Gastrocnemius medialis (tissue), 4 donors: ENCODE measurements around the gene FAM210A.

Source experiments
- POLR2A ChIP-seq, 2 donors: fragments of 450-650 bp; IDR thresholded peaks; one replicate each; pipeline ENCODE4 v1.6.1; 2017; ENCODE audit warnings: antibody characterized with exemption in 2 of 2, mild to moderate bottlenecking in 2 of 2, moderate library complexity in 2 of 2
- TF ChIP-seq, protein P1 (sequence below), 5 experiments: fragments of 450-650 bp in 3 of 5; fragments of 200-600 bp in 2 of 5; sonication (generic) in 2 of 5; IDR thresholded peaks in 4 of 5; conservative IDR thresholded peaks in 1 of 5; 1 replicate in 4 of 5; 2 replicates in 1 of 5; pipeline ENCODE4 v1.5.1; 2016 to 2019; ENCODE audit warnings: antibody characterized with exemption in 5 of 5, mild to moderate bottlenecking in 3 of 5, moderate library complexity in 3 of 5

GRCh38 chr18:13633700-13634099 lies 92.7 kb downstream of the FAM210A start:
- TF ChIP-seq, protein P1, sequence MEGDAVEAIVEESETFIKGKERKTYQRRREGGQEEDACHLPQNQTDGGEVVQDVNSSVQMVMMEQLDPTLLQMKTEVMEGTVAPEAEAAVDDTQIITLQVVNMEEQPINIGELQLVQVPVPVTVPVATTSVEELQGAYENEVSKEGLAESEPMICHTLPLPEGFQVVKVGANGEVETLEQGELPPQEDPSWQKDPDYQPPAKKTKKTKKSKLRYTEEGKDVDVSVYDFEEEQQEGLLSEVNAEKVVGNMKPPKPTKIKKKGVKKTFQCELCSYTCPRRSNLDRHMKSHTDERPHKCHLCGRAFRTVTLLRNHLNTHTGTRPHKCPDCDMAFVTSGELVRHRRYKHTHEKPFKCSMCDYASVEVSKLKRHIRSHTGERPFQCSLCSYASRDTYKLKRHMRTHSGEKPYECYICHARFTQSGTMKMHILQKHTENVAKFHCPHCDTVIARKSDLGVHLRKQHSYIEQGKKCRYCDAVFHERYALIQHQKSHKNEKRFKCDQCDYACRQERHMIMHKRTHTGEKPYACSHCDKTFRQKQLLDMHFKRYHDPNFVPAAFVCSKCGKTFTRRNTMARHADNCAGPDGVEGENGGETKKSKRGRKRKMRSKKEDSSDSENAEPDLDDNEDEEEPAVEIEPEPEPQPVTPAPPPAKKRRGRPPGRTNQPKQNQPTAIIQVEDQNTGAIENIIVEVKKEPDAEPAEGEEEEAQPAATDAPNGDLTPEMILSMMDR (IDR thresholded peaks at IDR 0.05 in 4 of 5, conservative IDR thresholded peaks at IDR 0.05 in 1 of 5): no peak
- no peak for TF ChIP-seq POLR2A (IDR thresholded peaks at IDR 0.05)
